ENCODE data around the gene MYDGF. TPM values are rescaled to one million over a fixed set of nuclear protein-coding genes. Genes with fewer than 3 reads are reported as not detected.

The MYDGF gene
- polyA plus RNA-seq, 1 donor from 2014 or later = 73.2 TPM

DNA sequence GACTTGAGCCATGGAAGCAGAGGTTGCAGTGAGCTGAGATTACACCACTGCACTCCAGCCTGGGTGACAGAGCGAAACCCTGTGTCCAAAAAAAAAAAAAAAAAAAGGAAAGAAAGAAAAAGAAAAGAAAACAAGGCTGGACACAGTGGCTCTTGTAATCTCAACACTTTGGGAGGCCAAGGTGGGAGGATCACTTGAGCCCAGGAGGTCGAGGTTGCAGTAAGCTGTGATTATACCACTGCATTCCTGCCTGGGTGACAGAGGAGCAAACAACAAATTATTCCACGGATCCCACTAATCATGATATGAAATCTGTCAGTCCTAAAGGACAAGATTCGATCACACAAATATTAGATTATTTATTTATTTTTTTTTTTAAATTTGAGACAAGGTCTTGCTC, 3.1 kb upstream of the MYDGF start:
- Histone ChIP-seq H4K20me1 (ENCODE audit: insufficient read depth) (no peaks in the 10 kb centered on the region), H3K4me2 (ENCODE audit: low read length) (no peak overlapping the region), H3K27me3 (ENCODE audit: insufficient read depth, low read depth, low read length) (no peaks in the 10 kb centered on the region), H2AFZ (ENCODE audit: low read depth, low read length) (no peak overlapping the region), H3K9ac (ENCODE audit: low read length) (no peak overlapping the region), H3K4me3 (ENCODE audit: low read length) (no peak overlapping the region), H3K79me2 (replicated peaks; ENCODE audit: insufficient read depth, low read length) (no peaks in the 10 kb centered on the region), H3F3A (ENCODE audit: insufficient read depth, low read length, poor library complexity, severe bottlenecking) (no peaks in the 10 kb centered on the region), H3K9me3 (ENCODE audit: low read length) (no peaks in the 10 kb centered on the region), H3K9me2 (ENCODE audit: insufficient read depth, low read length) (no peaks in the 10 kb centered on the region), H3K36me3 (ENCODE audit: insufficient read depth, low read length) (no peaks in the 10 kb centered on the region), H3K27ac (ENCODE audit: low read length) (no peak overlapping the region)
- TF ChIP-seq, protein P1, sequence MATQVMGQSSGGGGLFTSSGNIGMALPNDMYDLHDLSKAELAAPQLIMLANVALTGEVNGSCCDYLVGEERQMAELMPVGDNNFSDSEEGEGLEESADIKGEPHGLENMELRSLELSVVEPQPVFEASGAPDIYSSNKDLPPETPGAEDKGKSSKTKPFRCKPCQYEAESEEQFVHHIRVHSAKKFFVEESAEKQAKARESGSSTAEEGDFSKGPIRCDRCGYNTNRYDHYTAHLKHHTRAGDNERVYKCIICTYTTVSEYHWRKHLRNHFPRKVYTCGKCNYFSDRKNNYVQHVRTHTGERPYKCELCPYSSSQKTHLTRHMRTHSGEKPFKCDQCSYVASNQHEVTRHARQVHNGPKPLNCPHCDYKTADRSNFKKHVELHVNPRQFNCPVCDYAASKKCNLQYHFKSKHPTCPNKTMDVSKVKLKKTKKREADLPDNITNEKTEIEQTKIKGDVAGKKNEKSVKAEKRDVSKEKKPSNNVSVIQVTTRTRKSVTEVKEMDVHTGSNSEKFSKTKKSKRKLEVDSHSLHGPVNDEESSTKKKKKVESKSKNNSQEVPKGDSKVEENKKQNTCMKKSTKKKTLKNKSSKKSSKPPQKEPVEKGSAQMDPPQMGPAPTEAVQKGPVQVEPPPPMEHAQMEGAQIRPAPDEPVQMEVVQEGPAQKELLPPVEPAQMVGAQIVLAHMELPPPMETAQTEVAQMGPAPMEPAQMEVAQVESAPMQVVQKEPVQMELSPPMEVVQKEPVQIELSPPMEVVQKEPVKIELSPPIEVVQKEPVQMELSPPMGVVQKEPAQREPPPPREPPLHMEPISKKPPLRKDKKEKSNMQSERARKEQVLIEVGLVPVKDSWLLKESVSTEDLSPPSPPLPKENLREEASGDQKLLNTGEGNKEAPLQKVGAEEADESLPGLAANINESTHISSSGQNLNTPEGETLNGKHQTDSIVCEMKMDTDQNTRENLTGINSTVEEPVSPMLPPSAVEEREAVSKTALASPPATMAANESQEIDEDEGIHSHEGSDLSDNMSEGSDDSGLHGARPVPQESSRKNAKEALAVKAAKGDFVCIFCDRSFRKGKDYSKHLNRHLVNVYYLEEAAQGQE (IDR thresholded peaks at IDR 0.05; ENCODE audit: borderline replicate concordance) = no peak
- no peak for TF ChIP-seq EP300 (conservative IDR thresholded peaks at IDR 0.05; ENCODE audit: poor library complexity, severe bottlenecking)
- no peak for TF ChIP-seq SMC3 (conservative IDR thresholded peaks at IDR 0.05; ENCODE audit: poor library complexity)
- no peak for TF ChIP-seq TAF1 (IDR thresholded peaks at IDR 0.05; ENCODE audit: low read depth)
- TF ChIP-seq POLR2AphosphoS5 (IDR thresholded peaks at IDR 0.05) = no peak
- TF ChIP-seq MXI1 (conservative IDR thresholded peaks at IDR 0.05; ENCODE audit: poor library complexity, severe bottlenecking) = no peak
- TF ChIP-seq EZH2 (IDR thresholded peaks at IDR 0.05; ENCODE audit: borderline replicate concordance, insufficient read depth, low read length, poor library complexity, severe bottlenecking) = no peak
- TF ChIP-seq, protein P2, sequence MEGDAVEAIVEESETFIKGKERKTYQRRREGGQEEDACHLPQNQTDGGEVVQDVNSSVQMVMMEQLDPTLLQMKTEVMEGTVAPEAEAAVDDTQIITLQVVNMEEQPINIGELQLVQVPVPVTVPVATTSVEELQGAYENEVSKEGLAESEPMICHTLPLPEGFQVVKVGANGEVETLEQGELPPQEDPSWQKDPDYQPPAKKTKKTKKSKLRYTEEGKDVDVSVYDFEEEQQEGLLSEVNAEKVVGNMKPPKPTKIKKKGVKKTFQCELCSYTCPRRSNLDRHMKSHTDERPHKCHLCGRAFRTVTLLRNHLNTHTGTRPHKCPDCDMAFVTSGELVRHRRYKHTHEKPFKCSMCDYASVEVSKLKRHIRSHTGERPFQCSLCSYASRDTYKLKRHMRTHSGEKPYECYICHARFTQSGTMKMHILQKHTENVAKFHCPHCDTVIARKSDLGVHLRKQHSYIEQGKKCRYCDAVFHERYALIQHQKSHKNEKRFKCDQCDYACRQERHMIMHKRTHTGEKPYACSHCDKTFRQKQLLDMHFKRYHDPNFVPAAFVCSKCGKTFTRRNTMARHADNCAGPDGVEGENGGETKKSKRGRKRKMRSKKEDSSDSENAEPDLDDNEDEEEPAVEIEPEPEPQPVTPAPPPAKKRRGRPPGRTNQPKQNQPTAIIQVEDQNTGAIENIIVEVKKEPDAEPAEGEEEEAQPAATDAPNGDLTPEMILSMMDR (IDR thresholded peaks at IDR 0.05; ENCODE audit: poor library complexity, severe bottlenecking) = no peak
- TF ChIP-seq RAD21 (conservative IDR thresholded peaks at IDR 0.05) = no peak

DNA sequence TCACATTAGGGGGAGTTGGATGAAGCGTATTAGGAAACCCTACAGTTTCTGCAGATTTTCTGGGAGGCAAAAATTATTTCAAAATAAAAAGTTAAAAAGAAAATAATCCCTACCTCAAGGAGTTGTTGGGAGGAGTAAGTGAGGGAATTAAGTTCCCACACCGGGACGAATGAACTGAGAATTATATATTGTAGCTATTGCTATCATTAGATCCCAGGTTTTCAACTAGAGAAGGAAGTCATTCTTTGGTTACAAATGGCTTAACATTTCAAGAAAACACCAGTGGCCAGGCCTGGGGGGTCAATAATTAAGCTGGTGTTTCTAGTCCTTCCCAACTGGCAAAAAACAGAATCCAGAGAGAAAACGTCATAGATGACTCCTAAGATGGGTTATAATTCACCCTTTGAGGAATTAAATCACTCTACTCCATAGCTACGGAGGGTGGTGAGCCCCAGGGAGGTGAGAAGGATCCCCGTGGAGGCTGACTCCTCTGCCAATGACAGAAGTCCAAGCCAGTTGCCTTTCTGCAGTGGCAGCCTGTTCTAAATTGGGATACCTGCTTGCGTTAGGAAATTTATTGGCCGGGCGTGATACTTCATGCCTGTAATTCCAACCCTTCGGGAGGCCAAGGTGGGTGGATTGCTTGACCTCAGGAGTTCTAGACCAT, 1.2 kb upstream of the MYDGF start:
- no peaks in the 10 kb centered on the region for H4K20me1 ChIP-seq (ENCODE audit: insufficient read depth)
- H3K36me3 ChIP-seq (ENCODE audit: insufficient read depth, low read length) = no peaks in the 10 kb centered on the region
- H3K9ac ChIP-seq (ENCODE audit: low read length) = no peak overlapping the region
- no peak overlapping the region for H3K27ac ChIP-seq (ENCODE audit: low read length)
- no peak overlapping the region for H2AFZ ChIP-seq (ENCODE audit: low read depth, low read length)
- H3F3A ChIP-seq (ENCODE audit: insufficient read depth, low read length, poor library complexity, severe bottlenecking) = no peaks in the 10 kb centered on the region
- H3K27me3 ChIP-seq (ENCODE audit: insufficient read depth, low read depth, low read length) = no peaks in the 10 kb centered on the region
- H3K4me3 ChIP-seq (ENCODE audit: low read length) = no peak overlapping the region
- H3K9me2 ChIP-seq (ENCODE audit: insufficient read depth, low read length) = no peaks in the 10 kb centered on the region
- no peak overlapping the region for H3K4me2 ChIP-seq (ENCODE audit: low read length)
- no peaks in the 10 kb centered on the region for H3K9me3 ChIP-seq (ENCODE audit: low read length)
- H3K79me2 ChIP-seq (replicated peaks; ENCODE audit: insufficient read depth, low read length) = no peaks in the 10 kb centered on the region
- TF ChIP-seq, protein P1 (IDR thresholded peaks at IDR 0.05; ENCODE audit: borderline replicate concordance) = no peak
- TF ChIP-seq EP300 (conservative IDR thresholded peaks at IDR 0.05; ENCODE audit: poor library complexity, severe bottlenecking) (no peak), EZH2 (IDR thresholded peaks at IDR 0.05; ENCODE audit: borderline replicate concordance, insufficient read depth, low read length, poor library complexity, severe bottlenecking) (no peak), POLR2AphosphoS5 (IDR thresholded peaks at IDR 0.05) (no peak), SMC3 (conservative IDR thresholded peaks at IDR 0.05; ENCODE audit: poor library complexity) (no peak)
- TF ChIP-seq, protein P2 (IDR thresholded peaks at IDR 0.05; ENCODE audit: poor library complexity, severe bottlenecking) = no peak
